Activated T-cell treated with anti-CD3 and anti-CD28 coated beads, Interleukin-2, amount 50 U/mL, for 24 hours (primary cell): ENCODE data around the gene PREP.

Source experiments
- DNase-seq: peaks from one replicate; pipeline ENCODE4 v3.0.0-alpha.2; 2020
- H3K27ac Mint-ChIP-seq: 2 replicates; pipeline ENCODE4 v1.8.0; 2020; ENCODE audit warnings: mild to moderate bottlenecking, mixed read lengths
- H3K27me3 Mint-ChIP-seq: 2 replicates; pipeline ENCODE4 v1.8.0; 2020; ENCODE audit warnings: mixed read lengths
- H3K36me3 Mint-ChIP-seq: 2 replicates; pipeline ENCODE4 v1.8.0; 2020; ENCODE audit warnings: low read depth, mixed read lengths
- H3K4me1 Mint-ChIP-seq: 2 replicates; pipeline ENCODE4 v1.8.0; 2020; ENCODE audit warnings: low read depth, mixed read lengths
- H3K4me3 Mint-ChIP-seq: 2 replicates; pipeline ENCODE4 v1.8.0; 2020; ENCODE audit warnings: mild to moderate bottlenecking, moderate library complexity, mixed read lengths
- H3K9me3 Mint-ChIP-seq: 2 replicates; pipeline ENCODE4 v1.8.0; 2020; ENCODE audit warnings: mixed read lengths

The PREP gene

DNA sequence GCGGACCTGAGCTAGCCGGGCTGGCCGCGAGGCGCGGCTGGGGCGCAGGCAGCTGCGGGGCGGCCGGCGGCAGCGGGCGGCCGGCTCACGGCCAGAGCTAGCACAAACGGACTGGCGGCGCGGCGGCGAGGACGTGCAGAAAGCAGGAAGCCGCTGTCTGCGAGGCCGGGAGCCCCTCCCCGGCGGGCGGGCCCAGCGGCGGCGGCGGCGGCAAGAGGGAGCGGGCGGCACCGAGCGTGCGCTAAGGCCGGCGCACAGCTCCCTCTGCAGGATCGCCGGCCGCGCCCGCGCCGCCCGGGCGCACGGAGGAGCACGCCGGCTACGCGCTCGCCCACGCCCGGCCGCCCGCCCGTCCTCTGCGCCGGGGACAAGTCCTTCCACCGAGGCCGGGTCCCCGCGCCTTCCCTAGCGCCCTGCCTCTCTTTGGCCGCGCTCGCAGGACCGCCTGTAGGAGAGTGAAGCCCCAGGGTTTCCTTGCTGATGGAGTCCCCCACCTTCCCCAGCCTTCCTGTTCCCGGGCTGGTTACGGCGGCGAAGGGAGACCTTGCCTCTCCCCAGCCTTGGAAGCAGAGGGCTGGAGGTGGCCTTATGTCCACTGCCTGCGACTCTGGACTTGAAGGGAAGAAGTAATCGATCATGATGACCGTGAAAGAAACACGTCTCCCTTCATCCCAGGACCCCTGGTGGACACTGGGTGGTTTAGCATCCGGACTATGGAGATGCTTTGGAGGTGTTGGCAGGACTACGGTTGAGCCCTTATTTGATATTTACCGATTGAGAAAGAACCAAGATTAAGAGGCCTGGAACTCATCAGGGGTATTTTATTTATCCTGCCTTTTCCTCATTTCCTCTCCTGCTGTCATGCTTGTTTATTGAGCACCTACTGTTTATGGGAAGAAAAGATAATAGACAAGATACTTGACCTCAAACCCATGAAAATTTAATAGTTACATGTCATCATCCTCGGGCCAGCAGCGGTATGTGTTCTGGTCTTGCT, at the start of gene PREP:
Gene PREP, minus strand, starts transcription at position 144 of the 997 bp plus-strand sequence. CDS start 191 bp downstream, outside the sequence.
- Mint-ChIP-seq H3K4me3 (peak within 1 kb of the TSS; percentile 95), H3K9me3 (no peaks in the 10 kb centered on the region), H3K4me1 (peaks cover 60% of the 10 kb centered on the region), H3K36me3 (peaks cover 8% of the 10 kb centered on the region), H3K27ac (peak within 1 kb of the TSS; percentile 89), H3K27me3 (peaks cover 14% of the 10 kb centered on the region)
- peak; percentile 90 for DNase-seq

GRCh38 chr6:105452376-105452775, 49.5 kb upstream of the PREP start:
- no peaks in the 10 kb centered on the region for H3K9me3 Mint-ChIP-seq
- no peak overlapping the region for H3K4me3 Mint-ChIP-seq
- H3K27me3 Mint-ChIP-seq, result peaks cover 10% of the 10 kb centered on the region
- peaks cover 19% of the 10 kb centered on the region for H3K4me1 Mint-ChIP-seq
- DNase-seq, result no peak
- no peaks in the 10 kb centered on the region for H3K36me3 Mint-ChIP-seq
- no peak overlapping the region for H3K27ac Mint-ChIP-seq

- peaks cover 12% of the 10 kb centered on the region for H3K27me3 Mint-ChIP-seq
- DNase-seq, result no peak
- no peaks in the 10 kb centered on the region for H3K36me3 Mint-ChIP-seq
- H3K4me3 Mint-ChIP-seq, result no peak overlapping the region
- H3K27ac Mint-ChIP-seq, result no peak overlapping the region
- peaks cover 18% of the 10 kb centered on the region for H3K4me1 Mint-ChIP-seq
- no peaks in the 10 kb centered on the region for H3K9me3 Mint-ChIP-seq
Observed at GRCh38 chr6:105449756-105450390, 47.0 kb upstream of the PREP start.

DNA sequence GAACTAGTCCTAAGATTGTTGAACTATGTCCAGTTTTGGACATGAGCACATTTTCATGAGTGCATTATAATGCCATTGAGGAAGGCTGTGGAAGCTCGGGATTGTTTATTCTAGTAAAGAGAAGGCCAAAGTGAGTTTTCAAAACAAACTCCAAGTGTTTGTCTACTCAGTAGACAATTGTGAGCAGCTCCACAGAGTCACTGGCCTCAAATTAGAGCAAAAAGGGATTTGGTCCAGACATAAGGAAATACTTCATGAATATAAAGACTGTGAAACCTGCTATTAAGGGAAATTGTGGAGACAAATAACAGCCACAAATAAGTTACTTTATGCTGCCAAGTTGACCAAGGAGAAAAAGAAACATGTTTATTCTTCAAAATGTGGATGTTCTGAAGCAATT, 42.6 kb upstream of the PREP start:
- H3K4me1 Mint-ChIP-seq, result no peaks in the 10 kb centered on the region
- peaks cover 9% of the 10 kb centered on the region for H3K27me3 Mint-ChIP-seq
- H3K27ac Mint-ChIP-seq, result no peak overlapping the region
- H3K9me3 Mint-ChIP-seq, result no peaks in the 10 kb centered on the region
- no peak overlapping the region for H3K4me3 Mint-ChIP-seq
- no peaks in the 10 kb centered on the region for H3K36me3 Mint-ChIP-seq
- no peak for DNase-seq

DNA sequence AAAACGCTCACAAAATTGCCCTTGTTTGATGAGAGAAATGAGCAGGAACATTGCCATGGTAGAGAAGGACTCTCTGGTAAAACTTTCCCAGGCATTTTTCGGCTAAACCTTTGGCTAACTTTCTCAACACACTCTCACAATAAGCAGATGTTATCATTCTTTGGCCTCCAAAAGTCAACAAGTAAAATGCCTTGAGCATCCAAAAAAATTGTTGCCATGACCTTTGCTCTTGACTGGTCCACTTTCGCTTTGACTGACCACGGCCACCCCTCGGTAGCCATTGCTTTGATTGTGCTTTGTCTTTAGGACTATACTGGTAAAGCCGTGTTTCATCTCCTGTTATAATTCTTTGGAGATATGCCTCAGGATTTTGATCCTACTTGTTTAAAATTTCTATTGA, 41.1 kb upstream of the PREP start:
- Mint-ChIP-seq H3K27ac (no peak overlapping the region), H3K4me1 (no peaks in the 10 kb centered on the region), H3K4me3 (no peak overlapping the region), H3K27me3 (peaks cover 9% of the 10 kb centered on the region), H3K9me3 (no peaks in the 10 kb centered on the region), H3K36me3 (no peaks in the 10 kb centered on the region)
- DNase-seq, result no peak

GRCh38 chr6:105442369-105442768, 39.5 kb upstream of the PREP start:
- Mint-ChIP-seq H3K4me3 (no peak overlapping the region), H3K4me1 (no peaks in the 10 kb centered on the region), H3K27me3 (peaks cover 9% of the 10 kb centered on the region), H3K9me3 (no peaks in the 10 kb centered on the region), H3K36me3 (no peaks in the 10 kb centered on the region), H3K27ac (no peak overlapping the region)
- DNase-seq, result no peak

DNA sequence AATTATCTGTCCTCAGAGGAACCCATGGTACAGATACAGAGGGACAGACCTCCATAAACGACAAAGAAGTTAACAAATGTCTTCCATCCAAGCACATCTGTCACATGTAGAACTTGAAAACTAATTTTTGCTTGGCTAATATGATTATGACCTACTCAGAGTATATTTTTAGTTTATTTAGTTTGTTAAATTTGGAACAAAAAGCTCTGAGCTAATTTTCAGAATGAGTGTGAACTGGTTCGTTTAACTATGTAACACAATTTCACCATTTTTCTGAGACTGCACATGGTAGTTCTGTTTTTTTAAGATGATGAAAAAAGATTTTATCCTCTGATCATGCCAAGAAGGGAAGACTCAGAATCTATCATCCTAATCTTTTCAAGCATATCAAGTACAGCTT, 34.4 kb upstream of the PREP start:
- Mint-ChIP-seq H3K4me3 (no peak overlapping the region), H3K27me3 (peaks cover 8% of the 10 kb centered on the region), H3K4me1 (peaks cover 2% of the 10 kb centered on the region), H3K27ac (no peak overlapping the region), H3K9me3 (no peaks in the 10 kb centered on the region), H3K36me3 (no peaks in the 10 kb centered on the region)
- DNase-seq, result no peak

DNA sequence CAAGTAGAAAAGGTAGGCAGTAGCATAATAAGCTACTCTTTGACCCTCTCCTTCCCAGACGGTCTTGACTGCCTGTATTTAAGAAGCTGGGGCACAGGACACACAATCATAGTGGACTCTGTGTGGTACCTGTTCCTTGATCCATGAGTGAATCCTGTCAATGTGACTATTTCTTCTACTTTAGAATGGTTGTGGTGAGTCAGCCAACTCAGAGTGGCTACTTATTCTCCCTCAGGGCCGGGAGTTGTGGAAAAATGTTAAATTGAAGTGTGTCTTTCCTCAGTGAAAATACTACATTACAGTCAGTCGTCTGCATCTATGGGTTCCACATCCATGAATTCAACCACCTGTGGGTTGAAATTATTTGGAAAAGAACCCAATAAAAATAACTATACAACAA, 30.8 kb upstream of the PREP start:
- no peak overlapping the region for H3K4me3 Mint-ChIP-seq
- no peaks in the 10 kb centered on the region for H3K9me3 Mint-ChIP-seq
- H3K36me3 Mint-ChIP-seq, result no peaks in the 10 kb centered on the region
- DNase-seq, result no peak
- no peak overlapping the region for H3K27ac Mint-ChIP-seq
- peaks cover 2% of the 10 kb centered on the region for H3K4me1 Mint-ChIP-seq
- H3K27me3 Mint-ChIP-seq, result peaks cover 8% of the 10 kb centered on the region

GRCh38 chr6:105432797-105433196, 29.9 kb upstream of the PREP start:
- H3K4me3 Mint-ChIP-seq, result no peak overlapping the region
- H3K4me1 Mint-ChIP-seq, result peaks cover 2% of the 10 kb centered on the region
- H3K27ac Mint-ChIP-seq, result no peak overlapping the region
- no peaks in the 10 kb centered on the region for H3K9me3 Mint-ChIP-seq
- no peaks in the 10 kb centered on the region for H3K36me3 Mint-ChIP-seq
- peaks cover 8% of the 10 kb centered on the region for H3K27me3 Mint-ChIP-seq
- DNase-seq, result no peak

DNA sequence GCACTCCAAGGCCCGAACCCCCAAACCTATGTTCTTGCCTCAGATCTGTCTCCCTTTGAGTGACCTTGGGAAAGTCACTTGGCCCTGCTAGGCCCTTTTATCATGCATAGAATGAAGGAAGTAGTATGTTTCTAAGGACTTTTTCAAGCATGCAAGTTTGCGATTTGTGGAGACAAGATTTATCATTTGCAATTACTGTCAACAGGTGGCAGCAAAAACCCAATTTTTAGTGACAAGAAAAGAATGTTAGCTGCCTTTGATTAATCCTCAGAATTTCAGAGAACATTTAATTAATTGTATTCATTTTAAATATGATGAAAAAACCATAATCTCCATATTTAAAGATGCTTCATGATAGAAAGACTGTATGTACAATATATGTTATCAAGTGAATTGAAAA, 28.3 kb upstream of the PREP start:
- Mint-ChIP-seq H3K4me1 (peaks cover 2% of the 10 kb centered on the region), H3K36me3 (no peaks in the 10 kb centered on the region), H3K9me3 (no peaks in the 10 kb centered on the region), H3K27me3 (peaks cover 8% of the 10 kb centered on the region), H3K27ac (no peak overlapping the region), H3K4me3 (no peak overlapping the region)
- DNase-seq, result no peak

- H3K27me3 Mint-ChIP-seq, result peaks cover 3% of the 10 kb centered on the region
- no peak overlapping the region for H3K4me3 Mint-ChIP-seq
- H3K27ac Mint-ChIP-seq, result no peak overlapping the region
- no peaks in the 10 kb centered on the region for H3K36me3 Mint-ChIP-seq
- peaks cover 2% of the 10 kb centered on the region for H3K4me1 Mint-ChIP-seq
- H3K9me3 Mint-ChIP-seq, result no peaks in the 10 kb centered on the region
- DNase-seq, result no peak
Observed at GRCh38 chr6:105430685-105431084, 27.8 kb upstream of the PREP start.

DNA sequence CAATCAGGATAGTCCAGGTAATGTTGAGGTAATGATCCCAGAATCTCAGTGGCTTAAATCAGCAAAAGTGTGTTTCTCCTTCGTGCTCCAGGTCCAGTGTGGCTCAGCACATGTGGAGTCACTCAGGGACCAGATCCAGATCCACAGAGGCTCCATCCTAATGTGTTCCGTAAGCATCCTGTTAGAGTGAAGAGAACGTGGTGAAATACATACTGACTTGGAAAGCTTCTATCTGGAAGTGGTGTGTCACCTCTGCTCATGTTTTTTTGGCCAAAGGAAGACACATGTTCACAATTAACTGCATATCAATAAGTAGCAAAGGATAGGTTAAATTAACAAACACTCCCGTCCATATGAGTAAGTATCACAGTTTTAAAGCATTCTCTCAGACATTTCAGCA, 26.8 kb upstream of the PREP start:
- H3K9me3 Mint-ChIP-seq, result no peaks in the 10 kb centered on the region
- no peak for DNase-seq

DNA sequence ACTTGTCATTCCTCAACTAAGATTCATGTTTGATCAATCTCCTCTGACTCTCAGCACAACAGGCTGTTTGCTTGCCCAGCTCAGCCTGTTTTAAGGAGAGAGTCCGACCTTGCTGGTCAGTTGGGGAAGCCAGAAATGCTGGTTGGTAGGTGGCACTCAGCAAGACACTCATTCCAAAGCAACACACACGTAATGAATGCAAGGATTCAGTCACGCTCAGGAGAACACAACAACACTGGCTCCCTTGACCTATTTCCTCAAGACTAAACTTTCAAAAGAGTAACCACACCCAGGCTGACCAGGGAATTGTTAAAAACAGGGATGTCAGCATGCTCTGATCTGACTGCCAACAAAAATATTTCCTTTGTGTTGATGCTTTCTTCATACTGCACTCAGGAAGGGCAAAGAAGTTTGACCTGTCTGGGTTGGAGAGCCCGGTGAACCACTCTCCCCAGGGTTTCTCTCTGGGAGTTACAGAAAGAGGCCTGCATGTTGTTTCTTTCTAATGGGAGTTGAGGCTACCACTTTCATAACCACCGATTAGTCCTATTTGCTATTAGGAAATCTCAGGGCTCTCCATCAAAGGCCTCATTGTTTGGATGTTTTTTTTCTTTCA, 25.6 kb upstream of the PREP start:
- H3K4me1 Mint-ChIP-seq, result peaks cover 2% of the 10 kb centered on the region
- DNase-seq, result no peak
- H3K4me3 Mint-ChIP-seq, result no peak overlapping the region
- no peaks in the 10 kb centered on the region for H3K36me3 Mint-ChIP-seq
- peaks cover 2% of the 10 kb centered on the region for H3K27me3 Mint-ChIP-seq
- no peaks in the 10 kb centered on the region for H3K9me3 Mint-ChIP-seq
- H3K27ac Mint-ChIP-seq, result no peak overlapping the region

More for the DNA sequence above, 26.8 kb upstream of the PREP start:
- peaks cover 2% of the 10 kb centered on the region for H3K4me1 Mint-ChIP-seq
- H3K27me3 Mint-ChIP-seq, result peaks cover 3% of the 10 kb centered on the region
- H3K36me3 Mint-ChIP-seq, result no peaks in the 10 kb centered on the region
- no peak overlapping the region for H3K4me3 Mint-ChIP-seq
- H3K27ac Mint-ChIP-seq, result no peak overlapping the region

- H3K27me3 Mint-ChIP-seq, result peaks cover 7% of the 10 kb centered on the region
- H3K36me3 Mint-ChIP-seq, result no peaks in the 10 kb centered on the region
- DNase-seq, result peak; percentile 71
Observed at GRCh38 chr6:105424175-105424783, 21.4 kb upstream of the PREP start.

More at GRCh38 chr6:105424175-105424783, 21.4 kb upstream of the PREP start:
- H3K4me1 Mint-ChIP-seq, result no peaks in the 10 kb centered on the region
- H3K4me3 Mint-ChIP-seq, result no peak overlapping the region
- no peak overlapping the region for H3K27ac Mint-ChIP-seq
- H3K9me3 Mint-ChIP-seq, result peaks cover 3% of the 10 kb centered on the region
